Nephron (organoid): ENCODE measurements around the gene PTH2.

Experiments used
- H3K27ac Mint-ChIP-seq, 3 experiments: 2 replicates each; pipeline ENCODE4 v1.8.0; 2020; ENCODE audit warnings: mixed read lengths in 3 of 3, mild to moderate bottlenecking in 2 of 3, moderate library complexity in 1 of 3
- H3K27me3 Mint-ChIP-seq: 2 replicates; pipeline ENCODE4 v1.8.0; 2021; ENCODE audit warnings: low read depth, mild to moderate bottlenecking, moderate library complexity, mixed read lengths
- H3K36me3 Mint-ChIP-seq: 2 replicates; pipeline ENCODE4 v1.8.0; 2020; ENCODE audit warnings: low read depth, mixed read lengths
- H3K4me1 Mint-ChIP-seq: 2 replicates; pipeline ENCODE4 v1.8.0; 2020; ENCODE audit warnings: mixed read lengths
- H3K4me3 Mint-ChIP-seq, 3 experiments: 2 replicates each; pipeline ENCODE4 v1.8.0; 2020; ENCODE audit warnings: mild to moderate bottlenecking in 3 of 3, mixed read lengths in 3 of 3, moderate library complexity in 2 of 3
- H3K9me3 Mint-ChIP-seq: 2 replicates; pipeline ENCODE4 v1.8.0; 2020; ENCODE audit warnings: mixed read lengths
- TF ChIP-seq, protein P1 (sequence below), 3 experiments: fragments of 200-600 bp; sonication (generic); IDR thresholded peaks; one replicate each; pipeline ENCODE4 v1.5.0; 2021; ENCODE audit warnings: antibody characterized with exemption in 3 of 3; ENCODE audit not compliant: unreplicated experiment in 3 of 3

PTH2 gene

DNA sequence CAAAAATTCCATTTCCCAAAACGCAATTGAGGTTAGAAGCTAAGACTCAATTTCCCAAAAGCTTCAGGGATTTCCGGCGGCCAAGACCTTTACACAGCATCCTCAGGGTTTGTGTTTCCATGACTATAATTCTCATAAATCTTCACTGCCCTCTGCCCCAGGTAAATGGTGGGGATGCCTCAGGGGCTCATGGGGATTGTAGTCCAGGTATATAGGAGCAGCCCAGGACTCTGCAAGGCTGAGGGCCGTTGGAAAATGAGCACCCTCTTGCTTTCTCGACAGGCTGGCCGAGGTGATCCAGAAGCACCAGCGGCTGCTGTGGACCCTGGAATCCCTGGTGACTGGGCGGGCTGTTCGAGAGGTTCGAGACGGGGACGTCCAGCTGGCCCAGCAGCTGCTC lies 36.1 kb upstream of the PTH2 start:
- no peaks in the 10 kb centered on the region for H3K9me3 Mint-ChIP-seq
- no peak overlapping the region for H3K4me3 Mint-ChIP-seq
- peaks cover 6% of the 10 kb centered on the region for H3K4me1 Mint-ChIP-seq
- no peak overlapping the region for H3K27ac Mint-ChIP-seq
- peaks cover 9% of the 10 kb centered on the region for H3K36me3 Mint-ChIP-seq
- H3K27me3 Mint-ChIP-seq, result no peaks in the 10 kb centered on the region
- TF ChIP-seq, protein P1, sequence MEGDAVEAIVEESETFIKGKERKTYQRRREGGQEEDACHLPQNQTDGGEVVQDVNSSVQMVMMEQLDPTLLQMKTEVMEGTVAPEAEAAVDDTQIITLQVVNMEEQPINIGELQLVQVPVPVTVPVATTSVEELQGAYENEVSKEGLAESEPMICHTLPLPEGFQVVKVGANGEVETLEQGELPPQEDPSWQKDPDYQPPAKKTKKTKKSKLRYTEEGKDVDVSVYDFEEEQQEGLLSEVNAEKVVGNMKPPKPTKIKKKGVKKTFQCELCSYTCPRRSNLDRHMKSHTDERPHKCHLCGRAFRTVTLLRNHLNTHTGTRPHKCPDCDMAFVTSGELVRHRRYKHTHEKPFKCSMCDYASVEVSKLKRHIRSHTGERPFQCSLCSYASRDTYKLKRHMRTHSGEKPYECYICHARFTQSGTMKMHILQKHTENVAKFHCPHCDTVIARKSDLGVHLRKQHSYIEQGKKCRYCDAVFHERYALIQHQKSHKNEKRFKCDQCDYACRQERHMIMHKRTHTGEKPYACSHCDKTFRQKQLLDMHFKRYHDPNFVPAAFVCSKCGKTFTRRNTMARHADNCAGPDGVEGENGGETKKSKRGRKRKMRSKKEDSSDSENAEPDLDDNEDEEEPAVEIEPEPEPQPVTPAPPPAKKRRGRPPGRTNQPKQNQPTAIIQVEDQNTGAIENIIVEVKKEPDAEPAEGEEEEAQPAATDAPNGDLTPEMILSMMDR (IDR thresholded peaks at IDR 0.05; ENCODE audit: unreplicated experiment in 3 of 3), result no peak

DNA sequence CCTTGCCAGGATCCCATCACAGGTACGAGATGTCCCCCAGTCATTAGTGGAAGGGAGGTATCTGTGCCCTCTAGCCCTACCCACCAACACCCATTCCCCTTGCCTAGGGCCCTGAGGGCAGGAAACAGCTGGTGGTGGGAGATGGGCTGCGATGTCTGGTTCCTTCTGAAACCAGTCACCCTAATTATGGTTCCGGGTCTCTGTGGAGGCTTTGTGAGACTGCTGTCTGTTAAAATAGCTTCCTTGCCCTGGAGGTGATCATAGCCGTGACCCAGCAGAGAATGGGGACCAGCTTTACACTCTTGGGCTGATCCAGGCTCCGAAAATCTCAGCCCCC lies 35.3 kb upstream of the PTH2 start:
- Mint-ChIP-seq H3K4me3 (no peak overlapping the region), H3K27ac (no peak overlapping the region), H3K27me3 (no peaks in the 10 kb centered on the region), H3K36me3 (peaks cover 9% of the 10 kb centered on the region), H3K9me3 (no peaks in the 10 kb centered on the region), H3K4me1 (peaks cover 6% of the 10 kb centered on the region)
- TF ChIP-seq, protein P1 (IDR thresholded peaks at IDR 0.05; ENCODE audit: unreplicated experiment in 3 of 3), result no peak

DNA sequence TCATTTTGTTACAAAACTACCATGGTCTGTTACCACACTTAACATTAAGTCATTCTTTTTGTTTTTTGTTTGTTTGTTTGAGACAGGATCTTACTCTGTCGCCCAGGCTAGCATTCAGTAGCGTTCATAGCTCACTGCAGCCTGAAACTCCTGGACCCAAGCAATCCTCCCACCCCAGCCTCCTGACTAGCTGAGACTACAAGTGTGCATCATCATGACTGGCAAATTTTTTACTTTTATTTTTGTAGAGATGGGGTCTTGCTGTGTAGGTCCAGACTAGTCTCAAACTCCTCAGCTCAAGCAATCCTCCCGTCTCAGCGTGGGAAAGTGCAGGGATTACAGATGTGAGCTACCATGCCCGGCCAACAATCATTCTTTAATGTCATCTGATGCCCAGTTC lies 33.1 kb upstream of the PTH2 start:
- no peaks in the 10 kb centered on the region for H3K9me3 Mint-ChIP-seq
- peaks cover 18% of the 10 kb centered on the region for H3K4me1 Mint-ChIP-seq
- H3K36me3 Mint-ChIP-seq, result peaks cover 9% of the 10 kb centered on the region
- peak overlapping the region; percentile 44 to 93 (median 91) for H3K27ac Mint-ChIP-seq
- no peaks in the 10 kb centered on the region for H3K27me3 Mint-ChIP-seq
- peak overlapping the region; percentile 56 to 71 (median 69) for H3K4me3 Mint-ChIP-seq
- TF ChIP-seq, protein P1 (IDR thresholded peaks at IDR 0.05; ENCODE audit: unreplicated experiment in 3 of 3), result no peak

DNA sequence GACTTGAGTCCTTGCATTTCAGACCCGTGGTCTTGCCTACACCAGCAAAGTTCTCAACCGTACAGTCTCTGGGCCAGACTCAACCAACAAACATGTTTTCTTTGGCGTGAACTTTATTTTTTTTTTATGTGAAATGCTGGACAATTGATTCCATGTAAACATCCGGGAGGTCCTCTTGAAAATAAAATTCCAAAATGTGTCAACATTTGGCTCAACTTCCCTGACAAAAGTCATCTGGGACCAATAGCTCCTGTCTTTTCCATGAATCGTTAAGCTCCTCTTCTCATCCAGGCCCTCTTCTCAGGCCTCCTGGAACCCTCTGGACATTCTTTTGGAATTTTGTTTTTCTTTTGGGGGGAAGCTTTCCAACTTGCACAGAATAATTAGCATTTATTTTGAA lies 32.5 kb upstream of the PTH2 start:
- no peaks in the 10 kb centered on the region for H3K27me3 Mint-ChIP-seq
- no peaks in the 10 kb centered on the region for H3K9me3 Mint-ChIP-seq
- H3K36me3 Mint-ChIP-seq, result peaks cover 9% of the 10 kb centered on the region
- peak overlapping the region; percentile 44 to 93 (median 91) for H3K27ac Mint-ChIP-seq
- TF ChIP-seq, protein P1 (IDR thresholded peaks at IDR 0.05; ENCODE audit: unreplicated experiment in 3 of 3), result no peak
- H3K4me3 Mint-ChIP-seq, result peak overlapping the region; percentile 56 to 71 (median 69)
- H3K4me1 Mint-ChIP-seq, result peaks cover 19% of the 10 kb centered on the region

DNA sequence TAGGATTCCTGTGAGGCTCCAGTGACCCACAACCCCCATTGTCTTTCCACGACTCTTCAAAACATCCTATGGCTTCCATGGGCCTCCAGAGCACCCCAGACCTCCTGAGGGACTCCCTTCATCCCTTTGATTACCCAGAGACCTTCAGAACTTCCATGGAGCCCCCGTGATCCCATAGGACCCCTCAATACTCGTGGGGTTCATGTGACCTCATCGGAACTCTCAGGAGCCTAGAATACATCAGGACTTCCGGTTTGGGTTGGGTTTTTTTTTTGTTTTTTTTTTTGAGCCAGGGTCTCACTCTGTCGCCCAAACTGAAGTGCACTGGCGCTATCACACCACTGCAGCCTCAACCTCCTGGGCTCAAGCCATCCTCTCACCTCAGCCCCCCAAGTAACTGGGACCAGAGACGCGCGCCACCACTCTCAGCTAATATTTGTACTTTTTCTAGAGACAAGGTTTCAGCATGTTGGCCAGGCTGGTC lies 30.6 kb upstream of the PTH2 start:
- Mint-ChIP-seq H3K36me3 (peaks cover 26% of the 10 kb centered on the region), H3K27ac (peak overlapping the region; percentile 98 to 100 (median 99)), H3K9me3 (no peaks in the 10 kb centered on the region), H3K4me1 (peaks cover 19% of the 10 kb centered on the region), H3K4me3 (peak overlapping the region; percentile 92 to 99 (median 94)), H3K27me3 (no peaks in the 10 kb centered on the region)
- TF ChIP-seq, protein P1 (IDR thresholded peaks at IDR 0.05; ENCODE audit: unreplicated experiment in 3 of 3), result no peak

DNA sequence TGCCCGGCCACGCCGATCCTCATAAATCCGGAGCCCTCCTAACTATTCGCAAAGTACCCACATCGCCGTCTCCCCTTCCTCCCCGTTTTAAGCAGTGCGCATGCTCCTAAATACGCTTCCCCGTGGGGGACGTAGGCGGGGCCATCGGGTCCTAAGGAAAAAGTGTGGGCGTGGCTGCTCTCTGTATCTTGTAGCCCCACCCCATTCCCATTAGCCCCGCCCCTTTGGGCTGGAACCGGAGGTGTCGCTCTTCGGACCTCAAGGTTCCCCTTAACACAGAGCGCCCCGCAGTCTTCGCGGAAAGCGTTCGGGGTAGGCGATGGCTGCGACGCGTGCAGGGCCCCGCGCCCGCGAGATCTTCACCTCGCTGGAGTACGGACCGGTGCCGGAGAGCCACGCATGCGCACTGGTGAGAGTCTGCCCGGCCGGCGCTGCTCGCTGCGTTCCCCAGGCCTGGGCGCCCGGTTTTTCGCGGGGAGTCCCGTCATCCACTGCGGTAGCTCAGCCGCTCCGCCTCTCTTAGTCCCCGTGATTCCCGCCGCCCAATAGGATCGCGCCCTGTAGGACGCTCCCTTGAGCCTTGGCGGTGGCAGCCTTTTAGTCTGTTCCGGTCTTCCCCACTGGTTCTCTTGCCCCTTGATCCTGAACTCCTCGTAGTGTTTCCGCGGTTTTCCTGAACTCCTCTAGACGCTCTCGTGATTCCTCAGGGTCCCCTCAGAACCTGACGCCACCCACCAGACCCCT lies 29.9 kb upstream of the PTH2 start, which contains the start of gene ALDH16A1:
Gene ALDH16A1, plus strand, starts transcription at position 213 of the 744 bp plus-strand sequence. Its CDS starts 107 bp downstream, at position 320.
- H3K9me3 Mint-ChIP-seq, result no peaks in the 10 kb centered on the region
- peaks cover 32% of the 10 kb centered on the region for H3K36me3 Mint-ChIP-seq
- peak within 1 kb of the TSS; percentile 95 to 99 (median 99) for H3K4me3 Mint-ChIP-seq
- no peaks in the 10 kb centered on the region for H3K27me3 Mint-ChIP-seq
- H3K27ac Mint-ChIP-seq, result peak within 1 kb of the TSS; percentile 98 to 100 (median 99)
- H3K4me1 Mint-ChIP-seq, result peaks cover 19% of the 10 kb centered on the region
- TF ChIP-seq, protein P1 (IDR thresholded peaks at IDR 0.05; ENCODE audit: unreplicated experiment in 3 of 3), result no peak
